Aorta (tissue), 5 donors: Measurements from ENCODE around the gene DPH3. TPM values are rescaled to one million over a fixed set of nuclear protein-coding genes. Genes with fewer than 3 reads are reported as not detected.

Experiments
- ATAC-seq: fragments of 200-7000 bp; cut with Tn5 transposase; one replicate; pipeline ENCODE4 v1.9.1; 2022; ENCODE audit warnings: moderate library complexity; ENCODE audit not compliant: low FRiP score
- DNase-seq, 2 donors: peaks; one replicate each; pipeline ENCODE4 v3.0.0-alpha.2; 2020
- H3K27ac ChIP-seq, 2 donors: one replicate each; pipeline ENCODE4 v1.5.1; 2013; ENCODE audit warnings: low read length in 2 of 2, mild to moderate bottlenecking in 2 of 2, moderate library complexity in 2 of 2, control low read depth in 1 of 2, inconsistent platforms in 1 of 2, low read depth in 1 of 2
- H3K27me3 ChIP-seq, 2 donors: one replicate each; pipeline ENCODE4 v1.6.1; 2013; ENCODE audit warnings: control low read depth in 1 of 2, low read length in 1 of 2, mild to moderate bottlenecking in 1 of 2, moderate library complexity in 1 of 2; ENCODE audit not compliant: insufficient read depth in 2 of 2, control insufficient read depth in 1 of 2
- H3K36me3 ChIP-seq, 2 donors: one replicate each; pipeline ENCODE4 v1.6.1; 2013; ENCODE audit warnings: control low read depth in 1 of 2, low read length in 1 of 2, mild to moderate bottlenecking in 1 of 2; ENCODE audit not compliant: insufficient read depth in 2 of 2, control insufficient read depth in 1 of 2
- H3K4me1 ChIP-seq, 2 donors: one replicate each; pipeline ENCODE4 v1.6.1; 2013; ENCODE audit warnings: low read length in 2 of 2, control low read depth in 1 of 2, mild to moderate bottlenecking in 1 of 2, moderate library complexity in 1 of 2; ENCODE audit not compliant: insufficient read depth in 2 of 2, control insufficient read depth in 1 of 2
- H3K4me3 ChIP-seq, 2 donors: one replicate each; pipeline ENCODE4 v1.5.1; 2013; ENCODE audit warnings: low read length in 2 of 2, control low read depth in 1 of 2, mild to moderate bottlenecking in 1 of 2
- H3K9me3 ChIP-seq: one replicate; pipeline ENCODE4 v1.6.1; 2013; ENCODE audit warnings: mild to moderate bottlenecking, low read length; ENCODE audit not compliant: control insufficient read depth
- WGBS, 2 donors: extraction: QIAGEN DNeasy Blood & Tissue Kit; methylation state at CpG; one replicate each; pipeline ENCODE4 v1.1.7; 2013; 5-methylcytosine and 5-hydroxymethylcytosine counted together
- intact Hi-C, 2 donors: fragments of 100-400 bp; cut with DNase I; formaldehyde crosslinking; loops; one replicate each; pipeline versions ENCODE4 v1.14.2 to v1.15.0; 2022
- polyA plus RNA-seq, 2 donors: library from polyadenylated mRNA; stranded (reverse); fragments of 200-250 nt; gene quantifications; one replicate each; pipeline ENCODE4 v1.2.3, GENCODE V29; 2013
- total RNA-seq, 2 donors: library from RNA; stranded (reverse); fragmentation: NEBNext Ultra II Directional; extraction: Animal tissue kit (Norgen Biotek cat#: 25700); gene quantifications; one replicate each; pipeline ENCODE4 v1.2.1, GENCODE V29; 2021
- donor health status: healthy with polysubstance abuse.
- donor health status: Bipolar disorder and iron deficiency.
- donor health status: DM: no; HTN: no; CAD: no.
- donor health status: DM: no; HTN: no; CAD: no.
- donor health status: DM: yes; HTN: yes; CAD: no.

The DPH3 gene
- total and polyA plus RNA-seq, 4 donors = 14.0 to 49.6 (median 25.4) TPM

DNA sequence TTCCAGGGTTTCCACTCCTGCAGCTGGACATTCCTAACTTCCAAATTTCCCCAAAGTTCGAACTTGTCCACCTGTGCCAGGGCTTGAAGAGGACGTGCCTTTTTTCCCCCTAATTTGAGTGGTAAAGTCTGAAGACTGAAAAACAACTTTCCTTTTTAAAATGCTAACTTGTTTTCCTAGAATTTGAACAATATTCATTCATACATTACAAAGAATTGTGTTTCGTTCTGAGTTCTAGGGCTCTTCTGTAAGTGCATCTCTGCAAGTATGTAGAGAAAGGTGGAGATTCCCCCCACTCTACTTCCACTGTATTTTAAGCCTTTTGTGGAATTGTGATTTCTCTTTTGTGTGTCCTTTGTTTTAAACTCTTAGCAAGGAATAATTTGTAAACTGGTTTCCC lies 9.4 kb downstream of the DPH3 start:
- H3K4me1 ChIP-seq = no peaks in the 10 kb centered on the region
- WGBS, 2 donors = 76 to 85% methylated on average over 3 of the region's 3 CpGs
- intact Hi-C loops = no loop called here

GRCh38 chr3:16254916-16255315 lies 9.8 kb downstream of the DPH3 start:
- WGBS, 2 donors = 84% methylated on average over 5 of the region's 5 CpGs
- Histone ChIP-seq H3K27me3 (no peaks in the 10 kb centered on the region), H3K4me3 (no peak overlapping the region), H3K36me3 (no peaks in the 10 kb centered on the region), H3K9me3 (no peaks in the 10 kb centered on the region), H3K4me1 (no peaks in the 10 kb centered on the region), H3K27ac (no peak overlapping the region)
- intact Hi-C loops = no loop called here
- DNase-seq (no peak), ATAC-seq (no peak)

More for the DNA sequence above, 9.4 kb downstream of the DPH3 start:
- ATAC-seq = no peak
- DNase-seq = no peak
- no peak overlapping the region for H3K4me3 ChIP-seq
- H3K27ac ChIP-seq = no peak overlapping the region
- H3K9me3 ChIP-seq = no peaks in the 10 kb centered on the region
- no peaks in the 10 kb centered on the region for H3K36me3 ChIP-seq
- H3K27me3 ChIP-seq = no peaks in the 10 kb centered on the region

- intact Hi-C loops = no loop called here
- no peaks in the 10 kb centered on the region for H3K9me3 ChIP-seq
- 49 to 58% methylated on average over 7 of the region's 7 CpGs for WGBS, 2 donors
- no peaks in the 10 kb centered on the region for H3K27me3 ChIP-seq
- no peak overlapping the region for H3K4me3 ChIP-seq
- H3K4me1 ChIP-seq = no peaks in the 10 kb centered on the region
- no peak overlapping the region for H3K27ac ChIP-seq
- peak; percentile 86 for ATAC-seq
- no peaks in the 10 kb centered on the region for H3K36me3 ChIP-seq
- peak in 1 of 2 donors; percentile 73 for DNase-seq
Observed at GRCh38 chr3:16253601-16254000, 11.1 kb downstream of the DPH3 start.

GRCh38 chr3:16252988-16253387 lies 11.8 kb downstream of the DPH3 start:
- Histone ChIP-seq H3K9me3 (no peaks in the 10 kb centered on the region), H3K4me1 (no peaks in the 10 kb centered on the region), H3K4me3 (no peak overlapping the region), H3K27me3 (no peaks in the 10 kb centered on the region), H3K36me3 (no peaks in the 10 kb centered on the region), H3K27ac (no peak overlapping the region)
- DNase-seq (no peak), ATAC-seq (no peak)
- WGBS, 2 donors = 45 to 52% methylated on average over 2 of the region's 2 CpGs
- intact Hi-C loops = no loop called here

DNA sequence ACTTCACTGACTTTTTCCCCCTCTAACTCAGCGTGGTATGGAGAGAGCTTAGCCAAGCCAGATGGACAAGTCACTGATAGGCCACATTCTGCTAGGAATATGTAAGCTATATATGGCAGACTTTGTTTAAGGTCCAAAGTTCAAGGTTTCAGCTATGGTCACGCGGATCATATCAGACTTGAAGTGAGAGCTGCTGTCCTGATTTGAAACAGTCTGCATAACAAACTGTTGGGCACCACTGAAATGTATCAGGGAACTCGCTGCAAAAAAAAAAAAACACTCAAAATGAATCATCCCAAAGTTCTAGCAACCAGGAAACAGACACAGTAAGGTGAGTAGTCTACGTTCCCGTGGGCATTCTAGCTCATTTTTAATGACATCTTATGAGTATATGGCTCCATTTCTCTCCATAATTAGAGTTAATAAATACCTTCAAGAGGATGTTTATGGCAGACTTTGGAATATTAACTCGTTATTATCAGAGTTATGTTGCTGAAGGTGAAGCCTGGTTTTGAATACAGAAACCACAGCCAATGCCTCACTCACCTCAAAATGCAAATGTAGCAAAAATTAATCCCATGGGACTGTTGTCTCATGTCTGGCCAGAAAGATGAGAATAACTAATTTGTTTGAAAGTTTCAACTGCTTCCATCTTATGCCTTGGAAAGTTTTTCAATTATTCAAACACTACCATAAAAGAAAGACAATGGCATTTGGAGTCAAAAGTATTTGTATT lies 12.3 kb downstream of the DPH3 start:
- ATAC-seq (no peak), DNase-seq (no peak)
- no peaks in the 10 kb centered on the region for H3K9me3 ChIP-seq
- H3K36me3 ChIP-seq = no peaks in the 10 kb centered on the region
- intact Hi-C loops = no loop called here
- H3K27ac ChIP-seq = no peak overlapping the region
- no peaks in the 10 kb centered on the region for H3K27me3 ChIP-seq
- no peaks in the 10 kb centered on the region for H3K4me1 ChIP-seq
- H3K4me3 ChIP-seq = no peak overlapping the region
- WGBS, 2 donors = 73 to 81% methylated on average over 7 of the region's 7 CpGs

DNA sequence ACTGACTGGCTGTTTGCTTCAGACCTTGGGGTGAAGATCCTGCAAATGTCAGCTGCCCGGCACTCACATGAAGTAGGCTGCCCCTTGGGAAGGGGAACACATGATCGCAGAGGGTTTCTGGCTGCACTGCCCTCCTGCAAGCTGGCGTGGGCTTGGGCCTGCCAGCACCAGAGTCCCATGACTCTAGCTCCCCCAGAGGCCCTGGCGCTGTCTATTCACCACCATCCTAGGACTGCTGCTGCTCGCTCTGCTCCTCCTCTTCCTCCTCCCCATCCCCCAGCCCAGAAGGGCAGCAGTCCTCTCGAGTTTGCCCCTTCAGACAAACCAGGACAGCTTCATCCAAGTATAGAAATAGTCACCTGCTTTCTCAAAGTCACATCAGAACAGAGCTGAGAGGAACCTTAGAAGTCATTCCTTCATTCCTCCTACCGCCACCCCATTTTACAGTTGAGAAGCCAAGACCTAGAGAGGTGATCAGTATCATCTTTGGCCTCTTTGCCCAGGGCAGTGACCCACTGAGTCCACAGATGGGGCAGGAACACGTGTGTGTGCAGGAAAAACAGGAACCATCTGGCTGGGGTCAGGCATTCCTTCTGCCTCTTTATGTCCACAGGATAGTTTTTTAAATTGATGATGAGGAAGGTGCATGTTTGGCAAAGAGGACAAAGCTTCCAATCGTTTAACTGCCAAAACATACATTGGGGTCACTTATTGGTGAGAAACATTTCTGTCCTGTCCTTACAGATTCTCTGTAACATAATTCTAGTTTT lies 13.2 kb downstream of the DPH3 start:
- Histone ChIP-seq H3K27ac (no peak overlapping the region), H3K4me3 (no peak overlapping the region), H3K9me3 (no peaks in the 10 kb centered on the region), H3K27me3 (no peaks in the 10 kb centered on the region), H3K4me1 (no peaks in the 10 kb centered on the region), H3K36me3 (no peaks in the 10 kb centered on the region)
- no peak for ATAC-seq
- WGBS, 2 donors = 73 to 79% methylated on average over 9 of the region's 9 CpGs
- DNase-seq = no peak
- intact Hi-C loops = no loop called here

DNA sequence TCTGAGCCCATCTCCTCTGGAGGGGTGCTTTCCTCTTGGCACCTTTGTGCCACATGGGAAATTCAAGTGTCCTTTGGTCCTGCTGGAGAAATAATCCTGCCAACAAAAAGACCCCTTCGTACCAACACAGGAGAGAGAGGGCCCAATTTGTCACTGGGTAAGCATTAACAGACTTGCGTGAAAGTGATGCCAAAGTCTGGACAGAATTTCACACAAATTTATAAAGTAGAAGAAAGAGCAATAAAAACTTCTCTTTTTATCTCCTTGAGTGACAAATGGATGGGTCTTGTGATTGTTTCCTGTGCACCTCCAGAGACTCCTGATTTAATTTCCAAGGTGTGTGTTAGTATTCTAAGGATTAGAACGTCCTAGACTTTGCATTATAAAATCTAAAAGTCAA lies 14.9 kb downstream of the DPH3 start:
- H3K4me3 ChIP-seq = no peak overlapping the region
- 69 to 79% methylated on average over 3 of the region's 3 CpGs for WGBS, 2 donors

GRCh38 chr3:16249336-16249735 lies 15.4 kb downstream of the DPH3 start:
- Histone ChIP-seq H3K9me3 (no peaks in the 10 kb centered on the region), H3K4me1 (no peaks in the 10 kb centered on the region), H3K27me3 (no peaks in the 10 kb centered on the region), H3K27ac (no peak overlapping the region), H3K36me3 (no peaks in the 10 kb centered on the region), H3K4me3 (no peak overlapping the region)
- intact Hi-C loops = loop anchor here (5.0 kb wide), 4 partner anchors 72 to 617 kb away; no protein-coding TSS in a partner anchor
- WGBS, 2 donors = 39 to 45% methylated on average over 3 of the region's 3 CpGs
- ATAC-seq (no peak), DNase-seq (no peak)

More for the DNA sequence above, 14.9 kb downstream of the DPH3 start:
- ATAC-seq (no peak), DNase-seq (no peak)
- Histone ChIP-seq H3K36me3 (no peaks in the 10 kb centered on the region), H3K27me3 (no peaks in the 10 kb centered on the region), H3K9me3 (no peaks in the 10 kb centered on the region), H3K27ac (no peak overlapping the region), H3K4me1 (no peaks in the 10 kb centered on the region)
- intact Hi-C loops = loop anchor here (5.0 kb wide), 4 partner anchors 73 to 618 kb away; no protein-coding TSS in a partner anchor
